Stomach (tissue), 4 donors: ENCODE results near the gene ITGB5.

Experiments used
- CTCF ChIP-seq, 7 experiments: fragments of 450-650 bp in 4 of 7; fragments of 200-600 bp in 3 of 7; sonication (generic) in 3 of 7; IDR thresholded peaks; one replicate each; pipeline ENCODE4 v1.5.1; 2016 to 2019; ENCODE audit warnings: antibody characterized with exemption in 7 of 7, control low read depth in 2 of 7, mild to moderate bottlenecking in 1 of 7
- EP300 ChIP-seq: sonication (generic); formaldehyde crosslinking; IDR thresholded peaks from one replicate; pipeline ENCODE4 v1.6.1; 2017; ENCODE audit warnings: antibody characterized with exemption

GRCh38 chr3:124777762-124778470 lies 109.2 kb downstream of the ITGB5 start:
- TF ChIP-seq EP300 (no peak), CTCF (IDR thresholded peaks at IDR 0.05) (no peak)
